ENCODE data around the gene SLC6A1. TPM values are rescaled to one million over a fixed set of nuclear protein-coding genes. Genes with fewer than 3 reads are reported as not detected.

The SLC6A1 gene
- total RNA-seq, 2 experiments from 2014 or later, result not detected

DNA sequence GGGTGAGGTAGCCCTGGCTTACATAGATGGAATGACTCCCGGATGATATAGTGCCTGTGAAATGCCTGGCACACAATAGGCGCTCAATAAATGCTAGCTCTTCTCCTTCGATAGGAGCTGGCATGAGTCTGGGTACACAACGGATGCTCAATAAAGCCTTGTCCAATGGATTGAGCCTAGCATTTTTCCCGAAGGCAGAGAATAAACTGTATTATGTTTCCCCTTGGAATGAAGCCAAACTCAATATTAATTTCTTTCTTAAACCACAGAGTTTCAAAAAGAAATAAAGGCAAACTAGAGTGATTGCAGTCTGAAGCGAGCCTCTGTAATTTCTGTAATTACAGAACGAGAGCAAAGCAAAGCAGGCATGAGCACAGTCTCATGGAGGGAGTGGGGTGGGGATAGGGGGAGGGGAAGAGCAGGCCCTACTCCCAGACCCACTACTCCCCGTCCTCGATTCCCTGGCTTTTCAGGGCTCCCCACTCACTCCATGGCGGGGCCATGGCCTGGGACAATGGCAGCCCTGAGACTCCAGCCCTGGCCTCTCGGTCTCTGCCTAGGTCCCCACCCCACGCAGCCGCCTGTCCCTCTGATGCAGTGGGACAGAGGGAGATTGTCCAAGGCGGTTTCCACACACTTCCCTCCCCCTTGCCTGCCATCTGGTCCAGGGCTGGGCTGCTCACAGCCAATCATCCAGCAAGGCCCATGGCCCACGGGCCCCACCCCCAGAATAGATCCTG lies 18.0 kb downstream of the SLC6A1 start:
- no peak overlapping the region for H3K27ac Mint-ChIP-seq
- H3K27me3 Mint-ChIP-seq, result peaks cover 4% of the 10 kb centered on the region
- ChIA-PET CTCF (no interaction called here), POLR2A (no interaction called here)
- no peak overlapping the region for H3K4me3 Mint-ChIP-seq
- intact Hi-C loops (cut with DNase I, micrococcal nuclease), result no loop called here
- no peak for DNase-seq
- no peaks in the 10 kb centered on the region for H3K36me3 Mint-ChIP-seq (ENCODE audit: low read depth)
- no peaks in the 10 kb centered on the region for H3K4me1 Mint-ChIP-seq
- ATAC-seq, result no peak
- no peaks in the 10 kb centered on the region for H3K9me3 Mint-ChIP-seq (ENCODE audit: low read depth)

DNA sequence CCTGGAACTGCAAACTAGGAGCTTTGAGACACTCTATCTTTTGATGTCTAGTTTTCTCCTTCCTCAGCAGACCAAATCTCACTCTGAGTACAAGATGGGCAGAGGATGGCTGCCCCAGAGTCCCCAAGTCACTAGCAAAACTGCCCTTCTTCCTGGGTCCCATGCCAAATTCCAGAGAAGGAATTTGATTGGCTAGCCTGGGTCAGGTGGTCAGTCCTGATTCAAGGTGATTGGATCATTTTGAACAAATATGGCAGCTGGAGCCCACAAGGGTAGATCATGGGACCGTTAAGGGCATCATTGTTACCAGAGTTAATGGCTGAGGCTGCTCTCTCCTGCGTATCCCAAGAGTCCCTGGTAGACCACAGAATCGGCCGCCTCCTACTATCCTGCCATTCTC lies 21.7 kb downstream of the SLC6A1 start:
- intact Hi-C loops (cut with DNase I, micrococcal nuclease), result no loop called here
- ChIA-PET CTCF (no interaction called here), POLR2A (no interaction called here)
- peaks cover 7% of the 10 kb centered on the region for H3K27me3 Mint-ChIP-seq
- DNase-seq (no peak), ATAC-seq (no peak)
- H3K27ac Mint-ChIP-seq, result no peak overlapping the region
- no peaks in the 10 kb centered on the region for H3K9me3 Mint-ChIP-seq (ENCODE audit: low read depth)
- no peaks in the 10 kb centered on the region for H3K36me3 Mint-ChIP-seq (ENCODE audit: low read depth)
- no peaks in the 10 kb centered on the region for H3K4me1 Mint-ChIP-seq
- H3K4me3 Mint-ChIP-seq, result no peak overlapping the region

DNA sequence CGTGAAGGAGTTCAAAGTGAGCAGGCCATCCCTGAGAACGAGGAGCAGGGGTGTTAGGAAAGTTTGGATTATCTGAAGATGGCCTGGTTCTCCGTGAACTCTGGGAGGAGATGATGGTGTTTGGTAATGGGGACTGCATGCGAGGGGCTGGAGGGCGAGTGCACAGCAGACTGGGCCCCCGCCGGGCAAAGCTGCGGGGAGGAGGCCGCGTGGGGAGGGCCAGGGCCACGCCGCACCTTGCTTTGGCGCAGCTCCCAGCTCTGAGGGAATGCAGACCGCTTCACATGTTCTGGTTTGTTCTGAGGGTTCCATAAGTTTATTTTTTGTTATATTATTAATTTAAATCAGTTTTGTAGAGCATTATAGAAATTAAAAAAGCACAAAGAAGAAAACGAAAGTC lies 22.2 kb downstream of the SLC6A1 start:
- ATAC-seq, result no peak
- Mint-ChIP-seq H3K27ac (no peak overlapping the region), H3K4me3 (no peak overlapping the region), H3K4me1 (no peaks in the 10 kb centered on the region), H3K9me3 (ENCODE audit: low read depth) (no peaks in the 10 kb centered on the region), H3K27me3 (peaks cover 7% of the 10 kb centered on the region), H3K36me3 (ENCODE audit: low read depth) (no peaks in the 10 kb centered on the region)
- DNase-seq, result no peak
- ChIA-PET POLR2A (no interaction called here), CTCF (interaction anchor here (0.7 kb wide), 1 partner anchor 93 kb away, joined by 3 read pairs; no protein-coding TSS in a partner anchor)
- intact Hi-C loops (cut with DNase I, micrococcal nuclease), result no loop called here

DNA sequence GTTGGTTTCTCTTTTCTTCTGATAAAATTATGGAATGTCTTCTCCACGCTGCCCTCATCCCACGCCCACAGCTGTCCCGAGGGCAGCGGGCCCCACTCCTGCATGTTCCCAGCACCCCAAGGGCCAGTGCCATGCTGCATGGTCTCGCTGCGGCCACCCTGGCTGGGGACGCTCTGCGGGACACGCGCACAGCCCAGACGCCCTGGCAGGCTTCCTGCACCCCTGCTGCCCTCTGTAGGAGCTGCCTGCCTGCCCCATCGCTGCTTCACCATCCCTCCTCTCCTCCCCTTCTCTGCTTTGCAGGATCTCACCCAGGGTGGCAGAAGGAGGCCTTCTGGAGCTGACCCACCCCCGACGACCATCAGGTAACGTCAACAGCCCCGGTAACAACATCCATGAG lies 22.8 kb downstream of the SLC6A1 start:
- Mint-ChIP-seq H3K4me1 (no peaks in the 10 kb centered on the region), H3K27me3 (peaks cover 7% of the 10 kb centered on the region), H3K36me3 (ENCODE audit: low read depth) (no peaks in the 10 kb centered on the region), H3K27ac (no peak overlapping the region), H3K4me3 (no peak overlapping the region), H3K9me3 (ENCODE audit: low read depth) (no peaks in the 10 kb centered on the region)
- intact Hi-C loops (cut with DNase I, micrococcal nuclease), result no loop called here
- ATAC-seq (no peak), DNase-seq (no peak)
- ChIA-PET CTCF (no interaction called here), POLR2A (no interaction called here)

DNA sequence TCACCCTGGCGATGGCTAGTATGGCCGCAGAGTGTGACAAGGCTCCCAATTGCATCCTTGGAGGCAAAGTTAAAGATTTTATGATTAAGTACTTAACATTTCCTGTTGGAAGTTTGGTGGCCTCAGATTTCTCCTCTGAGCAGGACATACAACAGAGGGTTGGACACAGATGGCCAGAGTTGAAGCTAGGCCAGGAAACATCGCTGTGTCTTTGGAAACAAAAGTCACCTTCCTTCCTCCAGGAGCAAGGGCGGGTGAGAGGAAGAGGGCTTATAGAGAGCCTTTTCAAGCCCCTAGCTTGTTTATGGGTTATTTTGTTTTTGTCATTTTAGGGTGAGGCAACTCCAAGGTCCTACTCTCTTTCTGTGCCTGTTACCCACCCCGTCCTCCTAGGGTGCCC lies 24.2 kb downstream of the SLC6A1 start:
- POLR2A ChIA-PET, result no interaction called here
- Mint-ChIP-seq H3K36me3 (ENCODE audit: low read depth) (no peaks in the 10 kb centered on the region), H3K4me3 (no peak overlapping the region), H3K27me3 (peaks cover 11% of the 10 kb centered on the region), H3K9me3 (ENCODE audit: low read depth) (no peaks in the 10 kb centered on the region), H3K27ac (no peak overlapping the region), H3K4me1 (no peaks in the 10 kb centered on the region)
- DNase-seq (no peak), ATAC-seq (no peak)
- intact Hi-C loops (cut with DNase I, micrococcal nuclease), result no loop called here
- CTCF ChIA-PET, result no interaction called here

DNA sequence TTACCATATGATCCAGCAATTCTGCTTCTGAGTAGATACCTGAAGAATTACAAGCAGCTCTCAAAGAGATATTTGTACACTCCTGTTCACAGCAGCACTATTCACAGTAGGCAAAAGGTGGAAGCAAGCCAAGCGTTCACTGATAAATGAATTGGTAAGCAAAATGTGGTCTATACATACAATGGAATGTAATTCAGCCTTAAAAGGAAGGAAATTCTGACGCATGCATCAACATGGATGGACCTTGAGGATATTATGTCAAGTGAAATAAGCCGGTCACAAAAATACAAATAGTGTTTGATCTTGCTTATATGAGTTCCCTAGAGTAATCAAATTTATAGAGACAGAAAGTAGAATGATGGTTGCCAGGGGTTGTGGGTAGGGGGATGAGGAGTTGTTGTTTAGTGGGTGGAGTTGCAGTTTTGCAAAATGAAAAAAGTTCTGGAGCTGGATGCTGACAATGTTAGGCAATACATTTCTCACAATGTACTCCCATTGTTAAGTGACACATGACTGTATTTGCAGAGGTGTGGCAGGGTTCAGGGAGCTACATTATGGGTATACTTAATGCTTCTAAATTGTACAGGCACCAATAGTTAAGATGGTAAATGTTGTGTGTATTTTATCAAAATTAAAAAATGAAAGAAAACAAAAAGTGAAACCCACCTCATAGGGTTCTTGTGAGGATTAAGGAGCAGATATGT lies 26.7 kb downstream of the SLC6A1 start:
- DNase-seq (no peak), ATAC-seq (no peak)
- H3K4me1 Mint-ChIP-seq, result no peaks in the 10 kb centered on the region
- ChIA-PET CTCF (no interaction called here), POLR2A (no interaction called here)
- intact Hi-C loops (cut with DNase I, micrococcal nuclease), result no loop called here
- peaks cover 14% of the 10 kb centered on the region for H3K27me3 Mint-ChIP-seq
- H3K4me3 Mint-ChIP-seq, result no peak overlapping the region
- H3K9me3 Mint-ChIP-seq (ENCODE audit: low read depth), result no peaks in the 10 kb centered on the region
- H3K27ac Mint-ChIP-seq, result no peak overlapping the region
- no peaks in the 10 kb centered on the region for H3K36me3 Mint-ChIP-seq (ENCODE audit: low read depth)

DNA sequence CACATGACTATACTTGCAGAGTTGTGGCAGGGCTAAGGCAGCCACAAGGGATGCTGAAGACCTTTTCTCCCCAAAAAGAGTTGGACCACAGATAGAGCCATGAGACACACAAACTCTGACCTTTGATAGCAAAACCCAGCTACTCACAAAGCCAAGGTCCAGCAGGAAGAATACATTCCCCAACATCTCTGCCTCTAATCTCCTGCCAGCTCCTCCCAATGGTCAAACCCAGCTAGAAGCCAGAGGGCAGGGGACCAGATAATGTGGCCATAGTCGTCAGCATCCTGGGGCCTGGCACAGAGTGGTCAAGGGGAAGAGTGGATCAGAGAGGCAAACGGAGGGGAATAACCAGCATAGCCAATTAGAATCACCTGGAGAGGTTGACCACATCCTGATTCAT lies 28.2 kb downstream of the SLC6A1 start:
- CTCF ChIA-PET, result no interaction called here
- no peak for ATAC-seq
- DNase-seq, result no peak
- Mint-ChIP-seq H3K27me3 (peaks cover 12% of the 10 kb centered on the region), H3K4me1 (no peaks in the 10 kb centered on the region), H3K9me3 (ENCODE audit: low read depth) (no peaks in the 10 kb centered on the region), H3K4me3 (no peak overlapping the region), H3K36me3 (ENCODE audit: low read depth) (no peaks in the 10 kb centered on the region), H3K27ac (no peak overlapping the region)
- intact Hi-C loops (cut with DNase I, micrococcal nuclease), result no loop called here
- POLR2A ChIA-PET, result no interaction called here

DNA sequence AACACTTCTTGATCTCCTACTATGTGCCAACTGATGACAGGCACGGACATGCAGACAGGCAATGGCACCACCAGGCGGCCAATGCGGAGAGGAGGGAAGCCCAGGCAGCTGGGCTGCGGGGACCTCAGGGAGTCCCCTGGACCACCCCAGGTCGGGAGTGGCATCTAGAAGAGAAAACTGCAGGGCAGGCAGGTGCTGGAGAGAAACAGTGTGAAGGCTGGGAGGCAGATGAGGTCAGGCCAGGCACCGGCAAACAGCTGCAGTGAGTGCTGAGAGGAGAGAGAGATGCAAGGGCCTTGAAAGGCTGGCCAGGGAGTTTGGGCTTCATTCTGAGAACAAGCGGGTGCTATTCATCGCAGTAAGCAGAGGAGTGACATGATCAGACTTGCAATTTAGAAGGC lies 29.1 kb downstream of the SLC6A1 start:
- H3K27ac Mint-ChIP-seq, result no peak overlapping the region
- POLR2A ChIA-PET, result no interaction called here
- no peak for DNase-seq

DNA sequence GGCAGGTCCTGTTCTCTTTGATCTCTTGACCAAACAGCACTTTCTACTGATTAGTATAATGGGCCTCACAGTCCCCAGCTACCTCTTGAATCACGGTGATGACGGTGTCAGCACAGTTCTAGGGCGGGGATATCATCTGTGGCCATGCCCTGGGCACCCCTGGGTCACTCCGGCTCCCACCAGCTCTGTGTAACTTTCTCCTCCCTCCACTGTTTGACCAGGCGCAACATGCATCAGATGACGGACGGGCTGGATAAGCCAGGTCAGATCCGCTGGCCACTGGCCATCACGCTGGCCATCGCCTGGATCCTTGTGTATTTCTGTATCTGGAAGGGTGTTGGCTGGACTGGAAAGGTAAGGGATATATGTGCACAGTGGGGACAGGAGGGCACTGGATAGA lies 29.6 kb downstream of the SLC6A1 start:
- H3K4me3 Mint-ChIP-seq, result no peak overlapping the region
- CTCF ChIA-PET, result no interaction called here
- no peaks in the 10 kb centered on the region for H3K36me3 Mint-ChIP-seq (ENCODE audit: low read depth)

More for the DNA sequence above, 29.1 kb downstream of the SLC6A1 start:
- H3K9me3 Mint-ChIP-seq (ENCODE audit: low read depth), result peaks cover 5% of the 10 kb centered on the region
- intact Hi-C loops (cut with DNase I, micrococcal nuclease), result no loop called here
- H3K27me3 Mint-ChIP-seq, result peaks cover 15% of the 10 kb centered on the region
- no peaks in the 10 kb centered on the region for H3K4me1 Mint-ChIP-seq
- ATAC-seq, result no peak
- no peak overlapping the region for H3K4me3 Mint-ChIP-seq
- no peaks in the 10 kb centered on the region for H3K36me3 Mint-ChIP-seq (ENCODE audit: low read depth)
- CTCF ChIA-PET, result no interaction called here

DNA sequence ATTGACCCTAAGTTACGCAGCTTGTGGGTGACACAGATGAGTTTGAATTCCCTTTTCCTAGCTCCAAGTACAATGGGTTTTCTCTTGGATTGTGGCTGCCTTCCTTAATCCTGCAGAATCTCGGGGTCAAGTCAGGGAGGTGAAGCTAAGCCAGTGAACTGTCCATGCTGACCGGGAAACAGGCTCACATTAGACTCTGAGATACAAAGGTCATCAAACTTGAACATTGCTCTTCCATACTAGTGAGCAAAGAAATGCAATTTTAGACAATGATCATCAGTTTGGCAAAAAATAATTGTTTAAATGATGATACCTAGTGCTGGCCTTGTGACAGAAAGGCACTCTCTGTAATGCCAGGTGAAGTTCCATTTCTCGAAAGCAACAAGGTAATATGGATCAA lies 31.6 kb downstream of the SLC6A1 start:
- DNase-seq (no peak), ATAC-seq (no peak)
- peaks cover 8% of the 10 kb centered on the region for H3K9me3 Mint-ChIP-seq (ENCODE audit: low read depth)
- H3K4me3 Mint-ChIP-seq, result no peak overlapping the region
- intact Hi-C loops (cut with DNase I, micrococcal nuclease), result no loop called here
- no peaks in the 10 kb centered on the region for H3K4me1 Mint-ChIP-seq
- peaks cover 15% of the 10 kb centered on the region for H3K27me3 Mint-ChIP-seq
- CTCF ChIA-PET, result no interaction called here
- POLR2A ChIA-PET, result no interaction called here
- no peaks in the 10 kb centered on the region for H3K36me3 Mint-ChIP-seq (ENCODE audit: low read depth)
- H3K27ac Mint-ChIP-seq, result no peak overlapping the region

More for the DNA sequence above, 29.6 kb downstream of the SLC6A1 start:
- no peaks in the 10 kb centered on the region for H3K4me1 Mint-ChIP-seq
- ATAC-seq, result no peak
- peaks cover 15% of the 10 kb centered on the region for H3K27me3 Mint-ChIP-seq
- DNase-seq, result no peak
- H3K9me3 Mint-ChIP-seq (ENCODE audit: low read depth), result peaks cover 8% of the 10 kb centered on the region
- POLR2A ChIA-PET, result no interaction called here
- intact Hi-C loops (cut with DNase I, micrococcal nuclease), result no loop called here
- no peak overlapping the region for H3K27ac Mint-ChIP-seq

DNA sequence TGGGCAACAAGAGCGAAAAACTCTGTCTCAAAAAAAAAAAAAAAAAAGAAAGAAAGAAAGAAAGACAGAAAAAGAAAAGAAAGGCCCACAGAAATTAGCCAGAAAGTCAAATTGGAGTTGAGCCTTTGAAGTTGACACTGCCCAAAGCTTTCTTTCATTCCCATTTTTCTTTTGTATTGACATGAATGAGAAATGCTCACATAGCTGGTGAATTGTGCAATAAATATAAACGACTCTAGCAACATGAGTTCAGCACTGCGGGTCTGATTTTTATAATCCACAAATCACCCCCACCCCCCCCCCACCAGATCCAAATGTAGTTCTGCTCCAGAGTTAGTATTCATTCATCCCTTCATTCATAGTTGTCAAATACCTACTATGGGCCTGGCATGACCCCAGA lies 37.4 kb downstream of the SLC6A1 start:
- peaks cover 12% of the 10 kb centered on the region for H3K27me3 Mint-ChIP-seq
- ChIA-PET CTCF (interaction anchor here (1.5 kb wide), 1 partner anchor 30 kb away, joined by 3 read pairs; no protein-coding TSS in a partner anchor), POLR2A (no interaction called here)
- H3K27ac Mint-ChIP-seq, result no peak overlapping the region
- no peaks in the 10 kb centered on the region for H3K4me1 Mint-ChIP-seq
- DNase-seq (no peak), ATAC-seq (no peak)
- H3K9me3 Mint-ChIP-seq (ENCODE audit: low read depth), result peaks cover 8% of the 10 kb centered on the region
- no peaks in the 10 kb centered on the region for H3K36me3 Mint-ChIP-seq (ENCODE audit: low read depth)
- intact Hi-C loops (cut with DNase I, micrococcal nuclease), result no loop called here
- no peak overlapping the region for H3K4me3 Mint-ChIP-seq

DNA sequence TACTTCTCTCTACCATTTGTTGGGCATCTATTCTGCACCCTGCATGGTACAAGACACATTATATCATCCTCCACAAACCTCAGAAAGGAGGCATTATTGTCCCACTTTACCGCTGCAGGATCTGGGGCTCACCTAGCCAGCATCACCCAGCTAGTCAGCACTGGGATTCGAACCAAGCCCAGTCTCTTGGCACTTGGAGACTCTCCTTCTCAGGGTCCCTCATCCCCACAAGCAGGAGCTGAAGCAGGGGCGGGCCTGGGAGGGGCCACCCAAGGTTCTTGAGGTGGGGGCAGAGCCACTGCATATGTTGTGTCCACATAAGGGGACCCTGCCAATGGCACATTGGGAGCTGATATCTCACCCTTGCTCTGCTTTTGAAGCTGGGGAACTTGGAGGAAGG lies 41.3 kb downstream of the SLC6A1 start:
- intact Hi-C loops (cut with DNase I, micrococcal nuclease), result no loop called here
- Mint-ChIP-seq H3K4me1 (no peaks in the 10 kb centered on the region), H3K27me3 (peaks cover 37% of the 10 kb centered on the region), H3K4me3 (no peak overlapping the region), H3K9me3 (ENCODE audit: low read depth) (no peaks in the 10 kb centered on the region), H3K27ac (no peak overlapping the region), H3K36me3 (ENCODE audit: low read depth) (no peaks in the 10 kb centered on the region)
- ChIA-PET POLR2A (no interaction called here), CTCF (interaction anchor here (1.3 kb wide), 1 partner anchor 27 kb away, joined by 3 read pairs; no protein-coding TSS in a partner anchor)
- ATAC-seq (no peak), DNase-seq (no peak)
